OCI-LY3 (cell line): ENCODE measurements around the gene IPO9.
"Not testable (repeated sequence)": the region's sequence is repeated elsewhere in the genome, so short reads cannot be mapped to it uniquely, and the experiment has no call there.

Experiments used
- H2AFZ ChIP-seq: fragments of 200-600, 300-600 bp; shearing (Covaris generic); 2 replicates; pipeline ENCODE4 v1.6.0; 2014; ENCODE audit warnings: antibody characterized with exemption, low read depth, low read length
- H3K27ac ChIP-seq: fragments of 200-600, 300-600 bp; sonication (generic); 2 replicates; pipeline ENCODE4 v1.5.1; 2014; ENCODE audit warnings: mild to moderate bottlenecking, low read length, moderate library complexity, mixed read lengths
- H3K27me3 ChIP-seq: fragments of 200-600, 300-600 bp; sonication (generic); 2 replicates; pipeline ENCODE4 v1.6.1; 2014; ENCODE audit warnings: low read depth, low read length, mixed read lengths
- H3K36me3 ChIP-seq: fragments of 200-600, 300-600 bp; sonication (generic); replicated peaks from 2 replicates; pipeline ENCODE3; 2014; ENCODE audit warnings: low read depth, low read length, mixed read lengths
- H3K4me1 ChIP-seq: fragments of 300-600, 200-600 bp; sonication (generic); 2 replicates; pipeline ENCODE4 v1.6.1; 2014; ENCODE audit warnings: low read length, mixed read lengths
- H3K4me2 ChIP-seq: fragments of 200-600, 300-600 bp; sonication (generic); 2 replicates; pipeline ENCODE4 v1.6.1; 2014; ENCODE audit warnings: low read length, mixed read lengths
- H3K4me3 ChIP-seq: fragments of 300-600, 200-600 bp; sonication (generic); 2 replicates; pipeline ENCODE4 v1.5.1; 2014; ENCODE audit warnings: antibody characterized with exemption, mild to moderate bottlenecking, low read length, moderate library complexity
- H3K79me2 ChIP-seq: fragments of 300-600, 200-600 bp; shearing (Covaris generic); 2 replicates; pipeline ENCODE4 v1.6.1; 2014; ENCODE audit warnings: mild to moderate bottlenecking, low read length, mixed read lengths
- H3K9ac ChIP-seq: fragments of 300-600, 200-600 bp; shearing (Covaris generic); 2 replicates; pipeline ENCODE4 v1.6.0; 2014; ENCODE audit warnings: mild to moderate bottlenecking, low read length, moderate library complexity
- H3K9me3 ChIP-seq: fragments of 200-600, 300-600 bp; shearing (Covaris generic); 2 replicates; pipeline ENCODE4 v1.6.1; 2014; ENCODE audit warnings: low read length, mixed read lengths; ENCODE audit not compliant: insufficient read depth
- H4K20me1 ChIP-seq: fragments of 200-600, 300-600 bp; sonication (generic); 2 replicates; pipeline ENCODE4 v1.6.1; 2016; ENCODE audit warnings: low read length, mixed read lengths; ENCODE audit not compliant: insufficient read depth
- CTCF ChIP-seq: fragments of 200-600, 300-600 bp; sonication (generic); IDR thresholded peaks from 2 replicates; pipeline ENCODE4 v1.5.1; 2014; ENCODE audit warnings: antibody characterized with exemption, low read length, low read depth
- EZH2phosphoT487 ChIP-seq: fragments of 200-600 bp; shearing (Covaris generic); IDR thresholded peaks from 2 replicates; pipeline ENCODE4 v1.6.1; 2018; ENCODE audit warnings: antibody characterized with exemption, mixed run types, low read depth

Gene IPO9

GRCh38 chr1:201834621-201835020, 5.7 kb downstream of the IPO9 start:
- TF ChIP-seq CTCF (no peak), EZH2phosphoT487 (no peak)
- Histone ChIP-seq H4K20me1 (peaks cover 78% of the 10 kb centered on the region), H3K27me3 (no peaks in the 10 kb centered on the region), H3K27ac (no peak overlapping the region), H3K4me2 (no peak overlapping the region), H2AFZ (no peak overlapping the region), H3K79me2 (peaks cover 100% of the 10 kb centered on the region), H3K4me1 (peaks cover 17% of the 10 kb centered on the region), H3K9ac (no peak overlapping the region), H3K36me3 (peaks cover 31% of the 10 kb centered on the region), H3K9me3 (no peaks in the 10 kb centered on the region), H3K4me3 (no peak overlapping the region)

GRCh38 chr1:201838381-201838780, 9.4 kb downstream of the IPO9 start:
- TF ChIP-seq EZH2phosphoT487 (no peak), CTCF (no peak)
- no peaks in the 10 kb centered on the region for H3K9me3 ChIP-seq
- H3K79me2 ChIP-seq, result peaks cover 100% of the 10 kb centered on the region
- no peak overlapping the region for H3K9ac ChIP-seq
- H3K4me3 ChIP-seq, result no peak overlapping the region
- no peak overlapping the region for H3K27ac ChIP-seq
- H3K4me2 ChIP-seq, result no peak overlapping the region
- peaks cover 82% of the 10 kb centered on the region for H4K20me1 ChIP-seq
- no peaks in the 10 kb centered on the region for H3K27me3 ChIP-seq
- H2AFZ ChIP-seq, result no peak overlapping the region
- no peaks in the 10 kb centered on the region for H3K4me1 ChIP-seq
- peaks cover 38% of the 10 kb centered on the region for H3K36me3 ChIP-seq

- not testable (repeated sequence) for H3K9ac ChIP-seq, H3K4me3 ChIP-seq, H2AFZ ChIP-seq, H3K27ac ChIP-seq, H3K9me3 ChIP-seq, H3K4me1 ChIP-seq, H3K27me3 ChIP-seq, H3K4me2 ChIP-seq
- Histone ChIP-seq H3K79me2 (peaks cover 100% of the 10 kb centered on the region), H3K36me3 (peaks cover 38% of the 10 kb centered on the region), H4K20me1 (peaks cover 80% of the 10 kb centered on the region)
Measured at GRCh38 chr1:201839089-201839488, 10.1 kb downstream of the IPO9 start.

GRCh38 chr1:201840055-201840454, 11.1 kb downstream of the IPO9 start:
- Histone ChIP-seq H3K27ac (no peak overlapping the region), H3K9me3 (no peaks in the 10 kb centered on the region), H3K79me2 (peaks cover 100% of the 10 kb centered on the region), H4K20me1 (peaks cover 80% of the 10 kb centered on the region), H2AFZ (no peak overlapping the region), H3K4me1 (no peaks in the 10 kb centered on the region), H3K4me2 (no peak overlapping the region), H3K27me3 (no peaks in the 10 kb centered on the region), H3K36me3 (peaks cover 33% of the 10 kb centered on the region), H3K4me3 (no peak overlapping the region), H3K9ac (no peak overlapping the region)
- TF ChIP-seq EZH2phosphoT487, result no peak
- no peak for TF ChIP-seq CTCF

GRCh38 chr1:201840490-201840889, 11.5 kb downstream of the IPO9 start:
- no peak overlapping the region for H3K4me3 ChIP-seq
- peaks cover 100% of the 10 kb centered on the region for H3K79me2 ChIP-seq
- no peaks in the 10 kb centered on the region for H3K27me3 ChIP-seq
- peaks cover 80% of the 10 kb centered on the region for H4K20me1 ChIP-seq
- H2AFZ ChIP-seq, result no peak overlapping the region
- TF ChIP-seq CTCF (no peak), EZH2phosphoT487 (no peak)
- H3K9me3 ChIP-seq, result no peaks in the 10 kb centered on the region
- H3K27ac ChIP-seq, result no peak overlapping the region
- no peak overlapping the region for H3K4me2 ChIP-seq
- H3K36me3 ChIP-seq, result peaks cover 28% of the 10 kb centered on the region
- no peak overlapping the region for H3K9ac ChIP-seq
- no peaks in the 10 kb centered on the region for H3K4me1 ChIP-seq
